HepG2 (cell line): ENCODE data around the gene NDUFAF8. TPM values are rescaled to one million over a fixed set of nuclear protein-coding genes. Genes with fewer than 3 reads are reported as not detected.

ENCODE experiments used
- GATA4 ChIP-seq: sonication (generic); IDR thresholded peaks from 2 replicates; pipeline ENCODE4 v1.6.1; 2016; ENCODE audit warnings: antibody characterized with exemption, low read depth, borderline replicate concordance
- HNRNPLL ChIP-seq: fragments of 200-400 bp; formaldehyde crosslinking; IDR thresholded peaks from 2 replicates; pipeline ENCODE4 v1.6.1; 2017; ENCODE audit warnings: mild to moderate bottlenecking, low read depth, low read length; ENCODE audit not compliant: poor library complexity, severe bottlenecking
- IRX3 ChIP-seq: sonication (generic); formaldehyde crosslinking; IDR thresholded peaks from 2 replicates; pipeline ENCODE4 v1.8.1; 2023; ENCODE audit warnings: mild to moderate bottlenecking, low read depth, missing genetic modification reagents, borderline replicate concordance
- KDM3A ChIP-seq: IDR thresholded peaks from 2 replicates; pipeline ENCODE4 v1.6.1; 2018; ENCODE audit warnings: low read depth, missing compliant biosample characterization
- MAFG ChIP-seq: sonication (generic); formaldehyde crosslinking; IDR thresholded peaks from 2 replicates; pipeline ENCODE4 v1.5.1; 2020; ENCODE audit warnings: mild to moderate bottlenecking, missing genetic modification reagents
- PAF1 ChIP-seq: IDR thresholded peaks from 2 replicates; pipeline ENCODE4 v1.6.1; 2016; ENCODE audit warnings: missing genetic modification reagents, missing compliant biosample characterization
- PPARG ChIP-seq: conservative IDR thresholded peaks from 2 replicates; pipeline ENCODE4 v1.6.1; 2016; ENCODE audit warnings: missing biosample characterization, missing genetic modification reagents
- SNRNP70 ChIP-seq: fragments of 200-400 bp; formaldehyde crosslinking; IDR thresholded peaks from 2 replicates; pipeline ENCODE4 v1.6.1; 2017; ENCODE audit warnings: mild to moderate bottlenecking, low read depth, low read length, moderate library complexity
- SOX6 ChIP-seq, 2 experiments: fragments of 450-650 bp in 1 of 2; sonication (generic) in 1 of 2; formaldehyde crosslinking in 1 of 2; IDR thresholded peaks; 2 replicates each; pipeline versions ENCODE4 v1.4.0 to v1.6.1; 2017 to 2020; ENCODE audit warnings: antibody characterized with exemption in 1 of 2, mild to moderate bottlenecking in 1 of 2, missing genetic modification reagents in 1 of 2
- SRF ChIP-seq: IDR thresholded peaks from 2 replicates; pipeline ENCODE4 v1.6.1; 2011; ENCODE audit warnings: mild to moderate bottlenecking, low read depth, low read length, moderate library complexity
- TBX2 ChIP-seq: sonication (generic); formaldehyde crosslinking; IDR thresholded peaks from 2 replicates; pipeline ENCODE4 v1.5.0; 2020; ENCODE audit warnings: missing genetic modification reagents, mild to moderate bottlenecking, borderline replicate concordance
- TEAD3 ChIP-seq: optimal IDR thresholded peaks from 2 replicates; pipeline ENCODE3; 2016; ENCODE audit warnings: borderline replicate concordance
- TRIM24 ChIP-seq: sonication (generic); formaldehyde crosslinking; IDR thresholded peaks from 2 replicates; pipeline ENCODE4 v1.8.0; 2022; ENCODE audit warnings: mild to moderate bottlenecking, missing genetic modification reagents
- WIZ ChIP-seq: sonication (generic); formaldehyde crosslinking; IDR thresholded peaks from 2 replicates; pipeline ENCODE4 v1.5.1; 2020; ENCODE audit warnings: mild to moderate bottlenecking, missing genetic modification reagents
- YEATS4 ChIP-seq: sonication (generic); formaldehyde crosslinking; IDR thresholded peaks from 2 replicates; pipeline ENCODE4 v1.4.0; 2020; ENCODE audit warnings: missing genetic modification reagents, borderline replicate concordance
- ZNF138 ChIP-seq: sonication (generic); formaldehyde crosslinking; IDR thresholded peaks from 2 replicates; pipeline ENCODE4 v1.5.0; 2020; ENCODE audit warnings: mild to moderate bottlenecking, low read depth, missing genetic modification reagents
- ZNF232 ChIP-seq: sonication (generic); formaldehyde crosslinking; IDR thresholded peaks from 2 replicates; pipeline ENCODE4 v1.4.0; 2020; ENCODE audit warnings: missing genetic modification reagents, borderline replicate concordance
- ZNF274 ChIP-seq: sonication (generic); formaldehyde crosslinking; IDR thresholded peaks from 2 replicates; pipeline ENCODE4 v1.5.1; 2020; ENCODE audit warnings: mild to moderate bottlenecking, missing genetic modification reagents
- ZNF510 ChIP-seq: sonication (generic); formaldehyde crosslinking; IDR thresholded peaks from 2 replicates; pipeline ENCODE4 v1.4.0; 2020; ENCODE audit warnings: low read depth, mild to moderate bottlenecking, missing genetic modification reagents
- ZNF607 ChIP-seq: sonication (generic); formaldehyde crosslinking; IDR thresholded peaks from 2 replicates; pipeline ENCODE4 v1.5.1; 2020; ENCODE audit warnings: missing genetic modification reagents, mild to moderate bottlenecking, borderline replicate concordance
- ZSCAN12 ChIP-seq: sonication (generic); formaldehyde crosslinking; IDR thresholded peaks from 2 replicates; pipeline ENCODE4 v1.9.0; 2021; ENCODE audit warnings: mild to moderate bottlenecking, missing genetic modification reagents
- ZSCAN29 ChIP-seq: sonication (generic); formaldehyde crosslinking; conservative IDR thresholded peaks from 2 replicates; pipeline ENCODE4 v1.4.0; 2020; ENCODE audit warnings: mild to moderate bottlenecking, missing genetic modification reagents
- polyA plus RNA-seq, 8 experiments: library from polyadenylated mRNA; depleted of rRNA in 3 of 8; stranded (reverse) in 7 of 8; unstranded in 1 of 8; fragments of >200 nt; fragmentation: Illumina TruSeq in 4 of 8; extraction: Trizol in 4 of 8; gene quantifications; 2 replicates each; pipeline versions ENCODE4 v1.2.1 to v1.2.3, GENCODE V29; 2011 to 2016; ENCODE audit warnings: low read depth in 4 of 8, missing spikeins in 1 of 8, mixed read lengths in 1 of 8; ENCODE audit not compliant: insufficient read depth in 1 of 8
- total RNA-seq, 5 experiments: library from RNA; depleted of rRNA; stranded (reverse); fragments of >200 nt; fragmentation: Illumina TruSeq; extraction: Trizol; gene quantifications; 2 replicates each; pipeline ENCODE4 v1.2.3, GENCODE V29; 2016; ENCODE audit warnings: low read depth in 1 of 5
- TF ChIP-seq, protein P1 (sequence below): sonication (generic); formaldehyde crosslinking; IDR thresholded peaks from 2 replicates; pipeline ENCODE4 v1.8.1; 2023; ENCODE audit warnings: missing genetic modification reagents, inconsistent platforms, borderline replicate concordance
- TF ChIP-seq, protein P2 (sequence below): sonication (generic); formaldehyde crosslinking; IDR thresholded peaks from 2 replicates; pipeline ENCODE4 v1.4.0; 2020; ENCODE audit warnings: mild to moderate bottlenecking, missing genetic modification reagents
- TF ChIP-seq, protein P3 (sequence below): sonication (generic); formaldehyde crosslinking; IDR thresholded peaks from 2 replicates; pipeline ENCODE4 v1.5.0; 2020; ENCODE audit warnings: missing genetic modification reagents, mild to moderate bottlenecking, borderline replicate concordance
- TF ChIP-seq, protein P4 (sequence below): sonication (generic); formaldehyde crosslinking; IDR thresholded peaks from 2 replicates; pipeline ENCODE4 v1.5.0; 2020; ENCODE audit warnings: missing genetic modification reagents

Gene NDUFAF8
- total and polyA plus RNA-seq, 2 of the 13 experiments (the other 11 are each of a cell fraction or from before 2014, with no cell fraction given) = 75.6 to 233 TPM

DNA sequence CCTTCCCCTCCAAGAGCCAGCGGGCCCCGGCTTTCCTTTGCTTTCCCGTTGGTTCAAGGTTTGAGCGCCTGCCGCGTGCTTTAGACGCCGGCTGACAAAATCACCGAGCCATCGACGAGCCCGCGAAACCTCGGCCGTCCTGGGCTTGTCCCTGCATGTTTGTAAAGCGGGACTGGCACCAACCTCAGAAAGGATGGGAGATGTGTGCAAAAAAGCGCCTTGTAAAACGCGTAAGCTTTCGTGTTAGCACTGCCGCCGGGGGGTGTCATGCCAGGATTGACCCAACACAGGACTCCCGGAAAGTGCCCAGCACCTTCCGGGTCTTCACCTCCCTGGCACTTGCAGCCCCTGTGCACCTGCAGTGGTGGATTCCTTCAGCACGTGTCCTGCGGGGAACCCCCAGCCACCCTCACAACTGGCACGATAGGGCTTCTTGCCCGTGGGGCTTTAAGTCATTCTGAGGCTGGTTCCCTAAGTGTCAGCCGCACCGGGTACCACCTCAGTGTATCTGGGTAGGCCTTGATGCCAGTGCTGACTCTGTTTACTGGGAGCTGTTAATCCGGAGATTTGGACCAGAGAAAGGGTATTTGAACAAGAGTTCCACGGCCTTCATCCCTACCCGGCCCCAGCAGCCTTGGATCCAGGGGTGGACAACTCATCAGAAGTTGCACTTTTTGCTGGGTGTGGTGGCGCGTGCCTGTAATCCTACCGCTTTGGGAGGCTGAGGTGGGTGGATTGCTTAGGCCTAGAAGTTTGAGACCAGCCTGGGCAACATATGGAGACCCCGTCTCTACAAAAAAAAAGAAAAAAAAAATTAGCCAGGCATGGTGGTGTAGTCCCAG lies 817 bp downstream of the NDUFAF8 start (continued):
- TF ChIP-seq, protein P1, sequence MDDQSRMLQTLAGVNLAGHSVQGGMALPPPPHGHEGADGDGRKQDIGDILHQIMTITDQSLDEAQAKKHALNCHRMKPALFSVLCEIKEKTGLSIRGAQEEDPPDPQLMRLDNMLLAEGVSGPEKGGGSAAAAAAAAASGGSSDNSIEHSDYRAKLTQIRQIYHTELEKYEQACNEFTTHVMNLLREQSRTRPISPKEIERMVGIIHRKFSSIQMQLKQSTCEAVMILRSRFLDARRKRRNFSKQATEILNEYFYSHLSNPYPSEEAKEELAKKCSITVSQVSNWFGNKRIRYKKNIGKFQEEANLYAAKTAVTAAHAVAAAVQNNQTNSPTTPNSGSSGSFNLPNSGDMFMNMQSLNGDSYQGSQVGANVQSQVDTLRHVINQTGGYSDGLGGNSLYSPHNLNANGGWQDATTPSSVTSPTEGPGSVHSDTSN (CRISPR knock-in tag) = no peak
- TF ChIP-seq ZNF274 (peak; percentile 53; the same call in 1 of the 2 replicates), ZSCAN12 (CRISPR knock-in tag) (no peak), GATA4 (no peak), WIZ (CRISPR knock-in tag) (0 out of 2 replicates have a peak, but pooled peaks have one; percentile 40), HNRNPLL (no peak), ZNF232 (CRISPR knock-in tag) (peak; percentile 6; the same call in 1 of the 2 replicates), SNRNP70 (no peak), TBX2 (CRISPR knock-in tag) (no peak; the same call in 1 of the 2 replicates), ZSCAN29 (CRISPR knock-in tag) (no peak), PAF1 (CRISPR knock-in tag) (no peak), SOX6 (IDR thresholded peaks at IDR 0.05) (no peak), SOX6 (CRISPR knock-in tag; IDR thresholded peaks at IDR 0.05) (0 out of 2 replicates have a peak, but pooled peaks have one; percentile 28), IRX3 (CRISPR knock-in tag) (no peak), PPARG (no peak), ZNF607 (CRISPR knock-in tag) (peak; percentile 70; the same call in 1 of the 2 replicates), ZNF138 (peak; percentile 70; the same call in 1 of the 2 replicates), TRIM24 (CRISPR knock-in tag) (no peak), KDM3A (CRISPR knock-in tag) (no peak), MAFG (CRISPR knock-in tag) (no peak), YEATS4 (CRISPR knock-in tag) (no peak; the same call in 1 of the 2 replicates), ZNF510 (0 out of 2 replicates have a peak, but pooled peaks have one; percentile 23), SRF (no peak), TEAD3 (CRISPR knock-in tag) (no peak)
- TF ChIP-seq, protein P2, sequence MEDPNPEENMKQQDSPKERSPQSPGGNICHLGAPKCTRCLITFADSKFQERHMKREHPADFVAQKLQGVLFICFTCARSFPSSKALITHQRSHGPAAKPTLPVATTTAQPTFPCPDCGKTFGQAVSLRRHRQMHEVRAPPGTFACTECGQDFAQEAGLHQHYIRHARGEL = no peak
- TF ChIP-seq, protein P3, sequence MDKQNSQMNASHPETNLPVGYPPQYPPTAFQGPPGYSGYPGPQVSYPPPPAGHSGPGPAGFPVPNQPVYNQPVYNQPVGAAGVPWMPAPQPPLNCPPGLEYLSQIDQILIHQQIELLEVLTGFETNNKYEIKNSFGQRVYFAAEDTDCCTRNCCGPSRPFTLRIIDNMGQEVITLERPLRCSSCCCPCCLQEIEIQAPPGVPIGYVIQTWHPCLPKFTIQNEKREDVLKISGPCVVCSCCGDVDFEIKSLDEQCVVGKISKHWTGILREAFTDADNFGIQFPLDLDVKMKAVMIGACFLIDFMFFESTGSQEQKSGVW (CRISPR knock-in tag) = no peak
- TF ChIP-seq, protein P4, sequence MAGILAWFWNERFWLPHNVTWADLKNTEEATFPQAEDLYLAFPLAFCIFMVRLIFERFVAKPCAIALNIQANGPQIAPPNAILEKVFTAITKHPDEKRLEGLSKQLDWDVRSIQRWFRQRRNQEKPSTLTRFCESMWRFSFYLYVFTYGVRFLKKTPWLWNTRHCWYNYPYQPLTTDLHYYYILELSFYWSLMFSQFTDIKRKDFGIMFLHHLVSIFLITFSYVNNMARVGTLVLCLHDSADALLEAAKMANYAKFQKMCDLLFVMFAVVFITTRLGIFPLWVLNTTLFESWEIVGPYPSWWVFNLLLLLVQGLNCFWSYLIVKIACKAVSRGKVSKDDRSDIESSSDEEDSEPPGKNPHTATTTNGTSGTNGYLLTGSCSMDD (CRISPR knock-in tag) = no peak
